HCT116 (cell line): ENCODE data around the gene JSRP1. TPM values are rescaled to one million over a fixed set of nuclear protein-coding genes. Genes with fewer than 3 reads are reported as not detected.

Source experiments
- ATAC-seq: fragments of 200-7000 bp; cut with Tn5 transposase; 2 replicates; pipeline ENCODE4 v1.9.1; 2020; ENCODE audit warnings: mild to moderate bottlenecking, moderate library complexity
- BruUV-seq: library from RNA; stranded (reverse); fragments of 400-500 nt; replicated peaks from 2 replicates; lab custom pipeline; 2021; lab: Mats Ljungman, UMichigan
- CTCF ChIA-PET: fragments of 300-600 bp; sonication (Branson Sonifier 250); formaldehyde crosslinking; loops from one replicate; lab custom pipeline; 2021; ENCODE audit warnings: antibody characterized with exemption; lab: Charles Lee
- POLR2A ChIA-PET: fragments of 300-600, 350-600 bp; sonication (Branson Sonifier 250); formaldehyde crosslinking; loops from one replicate; lab custom pipeline; 2021; ENCODE audit warnings: antibody characterized with exemption; lab: Charles Lee
- RAD21 ChIA-PET, 2 experiments: fragments of 300-600 bp; sonication (Branson Sonifier 250); formaldehyde crosslinking; loops; one replicate each; lab custom pipeline; 2023; ENCODE audit warnings: low total read pairs in 2 of 2; ENCODE audit not compliant: uncharacterized antibody in 2 of 2, unreplicated experiment in 2 of 2, low non-redundant PET in 1 of 2; lab: Charles Lee
- DNase-seq: peaks from one replicate; pipeline ENCODE4 v3.0.0-alpha.2; 2010; ENCODE audit warnings: low read depth, low spot score
- H2AFZ ChIP-seq: fragments of 200-600 bp; shearing (Covaris generic), sonication (generic); 2 replicates; pipeline ENCODE4 v1.6.1; 2017; ENCODE audit warnings: low read depth, mixed run types, mixed read lengths, antibody characterized with exemption, low read length; ENCODE audit not compliant: poor library complexity, severe bottlenecking
- H3K27ac ChIP-seq: 2 replicates; pipeline ENCODE4 v1.5.1; 2012; ENCODE audit warnings: low read depth, low read length
- H3K27me3 ChIP-seq: fragments of 200-600 bp; sonication (generic); 2 replicates; pipeline ENCODE4 v1.6.1; 2016; ENCODE audit warnings: mixed run types, low read length, mixed read lengths; ENCODE audit not compliant: insufficient read depth
- H3K36me3 ChIP-seq, 2 experiments: fragments of 200-500 bp in 1 of 2; fragments of 200-600 bp in 1 of 2; sonication (Bioruptor generic) in 1 of 2; sonication (generic) in 1 of 2; 2 replicates each; pipeline versions ENCODE4 v1.5.1 to v1.6.1; 2014 to 2016; ENCODE audit warnings: low read length in 2 of 2, inconsistent platforms in 1 of 2, mixed read lengths in 1 of 2, mixed run types in 1 of 2; ENCODE audit not compliant: insufficient read depth in 2 of 2, control insufficient read depth in 1 of 2
- H3K4me1 ChIP-seq, 2 experiments: fragments of 200-600 bp in 1 of 2; sonication (generic) in 1 of 2; 2 replicates each; pipeline versions ENCODE4 v1.5.1 to v1.6.1; 2012 to 2017; ENCODE audit warnings: low read length in 2 of 2, inconsistent platforms in 1 of 2, mild to moderate bottlenecking in 1 of 2, mixed read lengths in 1 of 2, mixed run types in 1 of 2, moderate library complexity in 1 of 2; ENCODE audit not compliant: insufficient read depth in 2 of 2, control insufficient read depth in 1 of 2
- H3K4me2 ChIP-seq: fragments of 200-600 bp; sonication (generic); 2 replicates; pipeline ENCODE4 v1.6.1; 2017; ENCODE audit warnings: mixed run types, low read length, mixed read lengths
- H3K4me3 ChIP-seq, 2 experiments: fragments of 200-600 bp in 1 of 2; sonication (generic) in 1 of 2; replicated peaks in 1 of 2; 2 replicates each; pipeline ENCODE4 v1.5.1; 2011 to 2016; ENCODE audit warnings: low read length in 2 of 2, control low read depth in 1 of 2, low read depth in 1 of 2, mild to moderate bottlenecking in 1 of 2, mixed read lengths in 1 of 2, mixed run types in 1 of 2
- H3K79me2 ChIP-seq: fragments of 200-600 bp; sonication (generic); 2 replicates; pipeline ENCODE4 v1.6.1; 2017; ENCODE audit warnings: mild to moderate bottlenecking, mixed run types, low read length, moderate library complexity, mixed read lengths; ENCODE audit not compliant: insufficient read depth
- H3K9ac ChIP-seq: fragments of 200-600 bp; sonication (generic); 2 replicates; pipeline ENCODE4 v1.6.1; 2016; ENCODE audit warnings: low read length, mixed read lengths
- H3K9me2 ChIP-seq: fragments of 200-600 bp; sonication (generic), shearing (Covaris generic); 2 replicates; pipeline ENCODE4 v1.6.1; 2017; ENCODE audit warnings: mixed run types, mild to moderate bottlenecking, moderate library complexity; ENCODE audit not compliant: insufficient read depth
- H3K9me3 ChIP-seq, 2 experiments: fragments of 200-500 bp in 1 of 2; fragments of 200-600 bp in 1 of 2; sonication (Bioruptor generic) in 1 of 2; sonication (generic) in 1 of 2; 2 replicates each; pipeline ENCODE4 v1.6.1; 2014 to 2017; ENCODE audit warnings: low read length in 2 of 2, mixed read lengths in 2 of 2, inconsistent platforms in 1 of 2, low read depth in 1 of 2, mild to moderate bottlenecking in 1 of 2, mixed run types in 1 of 2, moderate library complexity in 1 of 2; ENCODE audit not compliant: control insufficient read depth in 1 of 2, insufficient read depth in 1 of 2
- H4K20me1 ChIP-seq: fragments of 200-600 bp; sonication (generic), shearing (Covaris generic); 2 replicates; pipeline ENCODE4 v1.6.1; 2017; ENCODE audit warnings: mixed run types, mild to moderate bottlenecking, moderate library complexity; ENCODE audit not compliant: insufficient read depth
- ATF3 ChIP-seq: IDR thresholded peaks from 2 replicates; pipeline ENCODE4 v1.6.1; 2012
- CEBPB ChIP-seq: IDR thresholded peaks from 2 replicates; pipeline ENCODE4 v1.6.1; 2012; ENCODE audit warnings: low read depth
- CTCF ChIP-seq, 3 experiments: fragments of 200-600 bp in 1 of 3; sonication (generic) in 1 of 3; IDR thresholded peaks in 2 of 3; conservative IDR thresholded peaks in 1 of 3; 2 replicates each; pipeline ENCODE4 v1.5.1; 2012 to 2017; ENCODE audit warnings: low read depth in 2 of 3, low read length in 2 of 3, antibody characterized with exemption in 1 of 3, borderline replicate concordance in 1 of 3, control low read depth in 1 of 3, mild to moderate bottlenecking in 1 of 3, mixed read lengths in 1 of 3, mixed run types in 1 of 3, moderate library complexity in 1 of 3; ENCODE audit not compliant: insufficient read depth in 1 of 3
- ELF1 ChIP-seq: IDR thresholded peaks from 2 replicates; pipeline ENCODE4 v1.6.1; 2012; ENCODE audit warnings: low read depth, borderline replicate concordance
- EZH2 ChIP-seq: fragments of 200-600 bp; sonication (generic); IDR thresholded peaks from 2 replicates; pipeline ENCODE4 v1.6.1; 2017; ENCODE audit warnings: antibody characterized with exemption, mixed run types
- EZH2phosphoT487 ChIP-seq: fragments of 200-600 bp; IDR thresholded peaks from 2 replicates; pipeline ENCODE4 v1.6.1; 2018; ENCODE audit warnings: antibody characterized with exemption, borderline replicate concordance
- FOSL1 ChIP-seq: IDR thresholded peaks from 2 replicates; pipeline ENCODE4 v1.6.1; 2012; ENCODE audit warnings: low read depth
- JUND ChIP-seq: IDR thresholded peaks from 2 replicates; pipeline ENCODE4 v1.6.1; 2012
- POLR2AphosphoS5 ChIP-seq: IDR thresholded peaks from 2 replicates; pipeline ENCODE4 v1.6.1; 2011; ENCODE audit warnings: mild to moderate bottlenecking, low read depth, low read length, moderate library complexity
- RAD21 ChIP-seq: IDR thresholded peaks from 2 replicates; pipeline ENCODE4 v1.6.1; 2012; ENCODE audit warnings: low read depth, mild to moderate bottlenecking
- SIN3A ChIP-seq: IDR thresholded peaks from 2 replicates; pipeline ENCODE4 v1.6.1; 2012; ENCODE audit warnings: low read depth
- SP1 ChIP-seq: IDR thresholded peaks from 2 replicates; pipeline ENCODE4 v1.6.1; 2012; ENCODE audit warnings: low read depth
- SRF ChIP-seq: IDR thresholded peaks from 2 replicates; pipeline ENCODE4 v1.6.1; 2012; ENCODE audit warnings: low read depth
- TCF7L2 ChIP-seq: IDR thresholded peaks from 2 replicates; pipeline ENCODE4 v1.7.0; 2011; ENCODE audit warnings: borderline replicate concordance, inconsistent platforms; ENCODE audit not compliant: insufficient read depth, insufficient read length; ENCODE audit errors: extremely low read depth
- YY1 ChIP-seq: IDR thresholded peaks from 2 replicates; pipeline ENCODE4 v1.6.1; 2011; ENCODE audit warnings: low read length, low read depth, moderate library complexity, mild to moderate bottlenecking; ENCODE audit not compliant: insufficient replicate concordance; ENCODE audit errors: extremely low read depth
- ZBTB33 ChIP-seq: IDR thresholded peaks from 2 replicates; pipeline ENCODE4 v1.6.1; 2011; ENCODE audit warnings: mild to moderate bottlenecking, low read length, moderate library complexity; ENCODE audit not compliant: insufficient replicate concordance; ENCODE audit errors: extremely low read depth
- ZNF274 ChIP-seq: fragments of 200-500 bp; sonication (Bioruptor generic); IDR thresholded peaks from 2 replicates; pipeline ENCODE4 v1.6.1; 2014; ENCODE audit warnings: mild to moderate bottlenecking, low read depth, low read length, inconsistent platforms
- intact Hi-C: fragments of 100-400 bp; cut with micrococcal nuclease; formaldehyde crosslinking; loops from 2 replicates; pipeline ENCODE4 v1.10.0; 2022
- total RNA-seq: library from RNA; stranded (reverse); gene quantifications from one replicate; pipeline ENCODE4 v1.2.1, GENCODE V29; 2021; ENCODE audit not compliant: unreplicated experiment

JSRP1 gene
- total RNA-seq, 1 experiment from 2014 or later, result 0.30 TPM

- no peak overlapping the region for H2AFZ ChIP-seq
- no TSS peak for BruUV-seq
- H3K4me3 ChIP-seq, result no peak overlapping the region
- ATAC-seq, result 0 out of 2 replicates have a peak, but pooled peaks have one; percentile 23
- ChIA-PET POLR2A (interaction anchor here (0.6 kb wide), 1 partner anchor 29 kb away, joined by 8 read pairs; no protein-coding TSS in a partner anchor), RAD21 (no interaction called here), CTCF (no interaction called here)
- H4K20me1 ChIP-seq, result no peaks in the 10 kb centered on the region
- H3K36me3 ChIP-seq, result no peaks in the 10 kb centered on the region
- TF ChIP-seq EZH2phosphoT487, result no peak
- TF ChIP-seq ZNF274, result no peak
- TF ChIP-seq EZH2, result no peak
- no peak for TF ChIP-seq SP1
- TF ChIP-seq JUND, result no peak
- no peak for TF ChIP-seq YY1
- TF ChIP-seq ELF1, result no peak
- TF ChIP-seq RAD21, result no peak
- no peak for TF ChIP-seq CTCF (IDR thresholded peaks at IDR 0.05 in 2 of 3, conservative IDR thresholded peaks at IDR 0.05 in 1 of 3; ENCODE audit: borderline replicate concordance in 1 of 3, insufficient read depth in 1 of 3, low read depth in 2 of 3, low read length in 2 of 3)
- no peak for TF ChIP-seq POLR2AphosphoS5
- TF ChIP-seq SRF, result no peak
- no peak for TF ChIP-seq TCF7L2
- TF ChIP-seq ATF3, result no peak
- no peak for TF ChIP-seq SIN3A
- TF ChIP-seq FOSL1, result no peak
- no peak for TF ChIP-seq CEBPB
- no peak for TF ChIP-seq ZBTB33
- no peak for DNase-seq
- no peak overlapping the region for H3K4me2 ChIP-seq
- H3K9ac ChIP-seq, result no peak overlapping the region
- no peak overlapping the region for H3K27ac ChIP-seq
- H3K9me3 ChIP-seq, result no peaks in the 10 kb centered on the region
- H3K9me2 ChIP-seq, result no peaks in the 10 kb centered on the region
- intact Hi-C loops, result no loop called here
- H3K4me1 ChIP-seq, result no peaks in the 10 kb centered on the region
- H3K27me3 ChIP-seq, result no peaks in the 10 kb centered on the region
- H3K79me2 ChIP-seq, result no peaks in the 10 kb centered on the region
Observed at GRCh38 chr19:2288818-2289713, 32.8 kb upstream of the JSRP1 start.
